ENCODE results near the gene CCL24.
"Not testable (repeated sequence)": the region's sequence is repeated elsewhere in the genome, so short reads cannot be mapped to it uniquely, and the experiment has no call there.

- TF ChIP-seq CTCF (IDR thresholded peaks at IDR 0.05 in 8 of 11, conservative IDR thresholded peaks at IDR 0.05 in 3 of 11); POLR2AphosphoS5 (IDR thresholded peaks at IDR 0.05); POLR2A (IDR thresholded peaks at IDR 0.05): not testable (repeated sequence)
These were observed 39.6 kb downstream of the CCL24 start for GRCh38 chr7:75773958-75774357.

All from spleen (tissue), 7 donors.